AG09319 (cell line): ENCODE data around the gene TAB3.

ENCODE experiments used
- DNase-seq: peaks from one replicate; pipeline ENCODE4 v3.0.0-alpha.2; 2010; ENCODE audit warnings: low read depth; ENCODE audit errors: extremely low read depth
- TF ChIP-seq, protein P1 (sequence below): IDR thresholded peaks from 2 replicates; pipeline ENCODE4 v1.5.1; 2011; ENCODE audit warnings: low read depth, mild to moderate bottlenecking, inconsistent platforms, low read length, moderate library complexity

TAB3 gene

DNA sequence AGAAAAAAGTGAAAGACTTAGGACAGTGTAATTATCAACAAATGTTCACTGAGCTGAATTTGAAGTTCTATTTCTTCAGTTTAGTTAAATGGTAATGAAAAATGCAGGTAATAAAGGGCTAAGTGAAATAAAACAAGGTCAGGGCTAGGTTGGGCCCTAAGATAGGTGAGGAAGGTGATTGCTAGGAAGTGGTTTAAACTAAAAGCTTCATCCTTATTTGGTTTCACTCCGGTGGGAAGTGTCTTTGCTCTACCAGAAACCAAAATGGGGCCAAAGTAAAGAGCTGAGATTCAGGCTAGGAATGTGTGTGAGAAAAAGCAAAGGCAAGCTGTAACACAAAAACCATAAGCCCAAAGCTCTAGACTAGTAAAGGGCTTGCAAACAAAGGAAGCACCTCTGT, 31.0 kb downstream of the TAB3 start:
- DNase-seq = no peak
- TF ChIP-seq, protein P1, sequence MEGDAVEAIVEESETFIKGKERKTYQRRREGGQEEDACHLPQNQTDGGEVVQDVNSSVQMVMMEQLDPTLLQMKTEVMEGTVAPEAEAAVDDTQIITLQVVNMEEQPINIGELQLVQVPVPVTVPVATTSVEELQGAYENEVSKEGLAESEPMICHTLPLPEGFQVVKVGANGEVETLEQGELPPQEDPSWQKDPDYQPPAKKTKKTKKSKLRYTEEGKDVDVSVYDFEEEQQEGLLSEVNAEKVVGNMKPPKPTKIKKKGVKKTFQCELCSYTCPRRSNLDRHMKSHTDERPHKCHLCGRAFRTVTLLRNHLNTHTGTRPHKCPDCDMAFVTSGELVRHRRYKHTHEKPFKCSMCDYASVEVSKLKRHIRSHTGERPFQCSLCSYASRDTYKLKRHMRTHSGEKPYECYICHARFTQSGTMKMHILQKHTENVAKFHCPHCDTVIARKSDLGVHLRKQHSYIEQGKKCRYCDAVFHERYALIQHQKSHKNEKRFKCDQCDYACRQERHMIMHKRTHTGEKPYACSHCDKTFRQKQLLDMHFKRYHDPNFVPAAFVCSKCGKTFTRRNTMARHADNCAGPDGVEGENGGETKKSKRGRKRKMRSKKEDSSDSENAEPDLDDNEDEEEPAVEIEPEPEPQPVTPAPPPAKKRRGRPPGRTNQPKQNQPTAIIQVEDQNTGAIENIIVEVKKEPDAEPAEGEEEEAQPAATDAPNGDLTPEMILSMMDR = no peak

DNA sequence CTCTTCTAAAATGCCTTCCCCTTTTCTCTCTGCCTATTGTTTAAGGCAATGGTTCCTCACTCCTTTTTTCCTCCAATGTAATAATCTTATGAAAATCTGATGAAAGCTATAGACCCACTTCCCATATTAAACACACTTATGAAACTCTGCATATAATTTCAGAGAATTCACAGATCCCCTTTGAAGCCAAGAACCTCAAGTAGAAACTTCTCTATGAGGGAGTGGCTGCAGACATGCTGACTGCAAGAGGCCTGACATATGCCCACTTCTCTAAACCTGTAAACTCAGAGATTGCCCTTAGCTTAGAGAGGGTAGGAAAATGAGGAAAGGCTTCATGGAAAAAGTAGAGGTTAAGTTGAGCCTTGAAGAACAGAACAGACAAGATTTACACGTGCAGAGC, 37.6 kb downstream of the TAB3 start:
- DNase-seq = no peak
- TF ChIP-seq, protein P1 = no peak

DNA sequence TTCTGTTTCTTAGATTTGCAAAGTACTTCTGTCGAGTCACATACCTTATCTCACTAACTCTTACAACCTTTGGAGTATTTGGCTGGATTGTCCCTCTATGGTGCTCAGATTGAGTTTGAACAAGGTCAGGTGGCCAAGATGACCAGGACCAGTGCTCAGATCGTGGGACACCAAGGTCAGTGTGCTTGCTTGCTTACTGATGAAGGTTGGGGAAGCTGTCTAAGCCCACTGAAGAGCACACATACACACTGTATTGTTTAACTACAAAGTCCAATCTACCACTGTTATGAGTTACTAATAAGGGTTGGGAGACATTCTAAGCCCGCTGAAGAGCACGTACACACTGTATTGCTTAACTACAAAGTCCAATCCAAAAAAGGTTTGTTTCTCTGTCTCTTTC, 53.7 kb downstream of the TAB3 start:
- no peak for DNase-seq
- TF ChIP-seq, protein P1 = no peak

GRCh38 chrX:30833896-30834295, 55.2 kb downstream of the TAB3 start:
- TF ChIP-seq, protein P1 = no peak
- DNase-seq = no peak

GRCh38 chrX:30831082-30831481, 58.0 kb downstream of the TAB3 start:
- TF ChIP-seq, protein P1 = no peak
- no peak for DNase-seq

- TF ChIP-seq, protein P1 = no peak
- no peak for DNase-seq
Measured at GRCh38 chrX:30830326-30830943, 58.6 kb downstream of the TAB3 start.

DNA sequence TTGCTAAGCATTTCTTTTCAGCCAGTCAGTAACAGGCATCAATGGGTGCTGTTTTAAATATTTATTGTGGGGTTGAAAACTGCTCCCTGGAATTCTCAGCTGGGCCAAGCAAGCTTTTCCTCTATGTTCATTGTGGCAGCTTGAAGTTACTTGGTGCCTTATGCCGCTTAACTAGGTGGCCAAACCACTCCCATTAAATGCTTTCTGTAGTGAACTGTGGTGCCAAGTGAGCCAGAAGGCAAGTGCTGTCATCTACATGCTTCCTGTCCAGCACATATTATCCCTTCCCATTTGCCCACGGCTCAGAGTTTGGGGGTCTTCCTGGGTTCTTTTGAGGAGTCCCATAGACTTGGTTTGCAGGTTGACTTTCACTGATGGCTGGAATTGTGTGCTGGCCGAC, 64.8 kb downstream of the TAB3 start:
- no peak for DNase-seq
- TF ChIP-seq, protein P1 = no peak
